ENCODE results near the gene PRKCSH. TPM values are rescaled to one million over a fixed set of nuclear protein-coding genes. Genes with fewer than 3 reads are reported as not detected.

PRKCSH gene
- polyA plus RNA-seq, 1 of the 3 experiments (the other 2 are of a cell fraction), result 502 TPM

- Histone ChIP-seq H3K79me2 (ENCODE audit: insufficient read depth) (no peaks in the 10 kb centered on the region), H2AFZ (ENCODE audit: low read depth) (no peak overlapping the region), H3K4me1 (ENCODE audit: control insufficient read depth in 1 of 2, insufficient read depth in 2 of 2, low read depth in 1 of 2, low read length in 1 of 2) (no peaks in the 10 kb centered on the region; a peak in 1 of 4 replicates), H3K4me2 (no peak overlapping the region), H3K9me3 (no peaks in the 10 kb centered on the region), H3K4me3 (ENCODE audit: low read depth in 2 of 2, low read length in 1 of 2) (no peak overlapping the region), H3K9ac (no peak overlapping the region), H3K27me3 (ENCODE audit: insufficient read depth) (no peaks in the 10 kb centered on the region), H3K9me2 (no peaks in the 10 kb centered on the region), H4K20me1 (ENCODE audit: insufficient read depth) (no peaks in the 10 kb centered on the region), H3F3A (replicated peaks; ENCODE audit: insufficient read depth) (peaks cover 6% of the 10 kb centered on the region), H3K36me3 (replicated peaks in 1 of 2; ENCODE audit: control insufficient read depth in 1 of 2, insufficient read depth in 2 of 2, low read length in 1 of 2) (no peaks in the 10 kb centered on the region), H3K27ac (ENCODE audit: low read depth in 2 of 2, low read length in 1 of 2) (no peak overlapping the region)
- TF ChIP-seq FOXM1 (IDR thresholded peaks at IDR 0.05; ENCODE audit: low read depth) (no peak), EZH2phosphoT487 (IDR thresholded peaks at IDR 0.05; ENCODE audit: borderline replicate concordance, low read depth) (no peak), YY1 (IDR thresholded peaks at IDR 0.05; ENCODE audit: low read depth) (no peak), TEAD4 (IDR thresholded peaks at IDR 0.05; ENCODE audit: borderline replicate concordance, insufficient read depth) (no peak), SIN3A (IDR thresholded peaks at IDR 0.05; ENCODE audit: borderline replicate concordance, low read depth, low read length) (no peak)
- peak; percentile 33 for DNase-seq
- 65% methylated on average over 19 of the region's 22 CpGs for WGBS (ENCODE audit: low lambda C conversion rate)
- ChIA-PET CTCF (interaction anchor here (0.7 to 1.5 kb wide), 4 partner anchors 9 to 42 kb away, joined by 3 to 4 read pairs (median 4); partner anchors contain the start of genes ODAD3 and PRKCSH), POLR2A (no interaction called here)
Measured at GRCh38 chr19:11423791-11424181, 11.6 kb upstream of the PRKCSH start.

DNA sequence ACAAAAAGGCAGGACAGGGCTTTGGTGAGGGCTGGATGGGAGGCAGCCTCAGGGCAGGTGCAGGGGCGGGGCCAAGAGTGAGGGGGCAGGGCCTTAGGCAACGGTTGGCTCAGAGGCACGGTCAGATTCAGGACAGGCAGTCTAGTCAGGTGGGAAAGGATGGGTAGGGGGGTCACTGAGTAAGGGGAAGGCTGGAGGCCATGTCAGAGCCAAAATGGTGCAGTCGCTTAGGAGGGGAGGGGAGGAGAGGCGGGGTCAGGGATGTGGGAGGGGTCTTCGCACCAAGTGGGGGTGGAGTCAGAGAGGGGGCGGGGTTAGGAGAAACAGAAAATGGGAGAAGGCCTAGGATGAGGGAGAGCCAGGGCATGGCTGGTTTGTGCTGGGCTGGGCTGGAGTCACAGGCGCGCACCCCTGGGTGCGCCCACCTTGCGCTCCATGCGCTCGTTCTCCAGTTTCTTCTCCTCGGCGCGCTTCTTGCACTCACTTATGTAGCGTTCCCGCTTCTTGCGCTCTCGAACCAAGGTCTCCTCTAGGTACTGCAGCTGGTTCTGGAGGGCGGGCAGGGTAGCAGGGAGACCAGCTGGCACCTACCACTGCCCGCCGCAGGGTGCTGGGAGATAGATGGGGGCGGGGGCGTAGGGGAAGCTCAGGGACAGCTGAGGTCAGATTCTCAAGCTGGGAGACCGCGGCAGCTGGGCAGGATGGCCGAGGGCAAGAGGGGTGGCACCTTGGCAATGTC lies 9.5 kb upstream of the PRKCSH start:
- Histone ChIP-seq H3K9me2 (no peaks in the 10 kb centered on the region), H3K9ac (no peak overlapping the region), H3K4me3 (ENCODE audit: low read depth in 2 of 2, low read length in 1 of 2) (no peak overlapping the region), H3K9me3 (no peaks in the 10 kb centered on the region), H2AFZ (ENCODE audit: low read depth) (no peak overlapping the region), H3F3A (replicated peaks; ENCODE audit: insufficient read depth) (peaks cover 6% of the 10 kb centered on the region), H3K27me3 (ENCODE audit: insufficient read depth) (no peaks in the 10 kb centered on the region), H3K79me2 (ENCODE audit: insufficient read depth) (no peaks in the 10 kb centered on the region), H3K4me2 (no peak overlapping the region), H3K36me3 (replicated peaks in 1 of 2; ENCODE audit: control insufficient read depth in 1 of 2, insufficient read depth in 2 of 2, low read length in 1 of 2) (no peaks in the 10 kb centered on the region), H4K20me1 (ENCODE audit: insufficient read depth) (no peaks in the 10 kb centered on the region), H3K4me1 (ENCODE audit: control insufficient read depth in 1 of 2, insufficient read depth in 2 of 2, low read depth in 1 of 2, low read length in 1 of 2) (no peaks in the 10 kb centered on the region; a peak in 1 of 4 replicates), H3K27ac (ENCODE audit: low read depth in 2 of 2, low read length in 1 of 2) (no peak overlapping the region)
- CTCF ChIA-PET, result interaction anchor here (1.3 kb wide), 1 partner anchor 9 kb away, joined by 8 read pairs; the partner anchor contains the start of genes ODAD3 and PRKCSH
- TF ChIP-seq, protein P1, sequence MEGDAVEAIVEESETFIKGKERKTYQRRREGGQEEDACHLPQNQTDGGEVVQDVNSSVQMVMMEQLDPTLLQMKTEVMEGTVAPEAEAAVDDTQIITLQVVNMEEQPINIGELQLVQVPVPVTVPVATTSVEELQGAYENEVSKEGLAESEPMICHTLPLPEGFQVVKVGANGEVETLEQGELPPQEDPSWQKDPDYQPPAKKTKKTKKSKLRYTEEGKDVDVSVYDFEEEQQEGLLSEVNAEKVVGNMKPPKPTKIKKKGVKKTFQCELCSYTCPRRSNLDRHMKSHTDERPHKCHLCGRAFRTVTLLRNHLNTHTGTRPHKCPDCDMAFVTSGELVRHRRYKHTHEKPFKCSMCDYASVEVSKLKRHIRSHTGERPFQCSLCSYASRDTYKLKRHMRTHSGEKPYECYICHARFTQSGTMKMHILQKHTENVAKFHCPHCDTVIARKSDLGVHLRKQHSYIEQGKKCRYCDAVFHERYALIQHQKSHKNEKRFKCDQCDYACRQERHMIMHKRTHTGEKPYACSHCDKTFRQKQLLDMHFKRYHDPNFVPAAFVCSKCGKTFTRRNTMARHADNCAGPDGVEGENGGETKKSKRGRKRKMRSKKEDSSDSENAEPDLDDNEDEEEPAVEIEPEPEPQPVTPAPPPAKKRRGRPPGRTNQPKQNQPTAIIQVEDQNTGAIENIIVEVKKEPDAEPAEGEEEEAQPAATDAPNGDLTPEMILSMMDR (IDR thresholded peaks at IDR 0.05), result no peak
- TF ChIP-seq MXI1 (IDR thresholded peaks at IDR 0.05; ENCODE audit: low read depth, low read length) (no peak), TAF1 (IDR thresholded peaks at IDR 0.05; ENCODE audit: borderline replicate concordance, low read depth, low read length) (no peak), RCOR1 (IDR thresholded peaks at IDR 0.05; ENCODE audit: low read length) (no peak), RAD21 (IDR thresholded peaks at IDR 0.05; ENCODE audit: low read length) (no peak), YY1 (IDR thresholded peaks at IDR 0.05; ENCODE audit: low read depth) (no peak), USF1 (IDR thresholded peaks at IDR 0.05; ENCODE audit: borderline replicate concordance, low read depth) (no peak), ELF1 (IDR thresholded peaks at IDR 0.05) (no peak), CHD2 (IDR thresholded peaks at IDR 0.05; ENCODE audit: low read length, partially characterized antibody) (no peak), GABPA (IDR thresholded peaks at IDR 0.05; ENCODE audit: low read depth) (no peak), POLR2AphosphoS5 (IDR thresholded peaks at IDR 0.05; ENCODE audit: low read depth, low read length) (no peak)
- POLR2A ChIA-PET, result no interaction called here
- 94% methylated on average over 28 of the region's 28 CpGs for WGBS (ENCODE audit: low lambda C conversion rate)
- DNase-seq, result peak; percentile 72

Measured in SK-N-SH (cell line).